Measurements from ENCODE around the gene HSDL2. TPM values are rescaled to one million over a fixed set of nuclear protein-coding genes. Genes with fewer than 3 reads are reported as not detected.

Gene HSDL2
- total and polyA plus RNA-seq, 10 of the 15 experiments (the other 5 are each of a cell fraction or from before 2014, with no cell fraction given), result 20.9 to 46.1 (median 27.0) TPM

DNA sequence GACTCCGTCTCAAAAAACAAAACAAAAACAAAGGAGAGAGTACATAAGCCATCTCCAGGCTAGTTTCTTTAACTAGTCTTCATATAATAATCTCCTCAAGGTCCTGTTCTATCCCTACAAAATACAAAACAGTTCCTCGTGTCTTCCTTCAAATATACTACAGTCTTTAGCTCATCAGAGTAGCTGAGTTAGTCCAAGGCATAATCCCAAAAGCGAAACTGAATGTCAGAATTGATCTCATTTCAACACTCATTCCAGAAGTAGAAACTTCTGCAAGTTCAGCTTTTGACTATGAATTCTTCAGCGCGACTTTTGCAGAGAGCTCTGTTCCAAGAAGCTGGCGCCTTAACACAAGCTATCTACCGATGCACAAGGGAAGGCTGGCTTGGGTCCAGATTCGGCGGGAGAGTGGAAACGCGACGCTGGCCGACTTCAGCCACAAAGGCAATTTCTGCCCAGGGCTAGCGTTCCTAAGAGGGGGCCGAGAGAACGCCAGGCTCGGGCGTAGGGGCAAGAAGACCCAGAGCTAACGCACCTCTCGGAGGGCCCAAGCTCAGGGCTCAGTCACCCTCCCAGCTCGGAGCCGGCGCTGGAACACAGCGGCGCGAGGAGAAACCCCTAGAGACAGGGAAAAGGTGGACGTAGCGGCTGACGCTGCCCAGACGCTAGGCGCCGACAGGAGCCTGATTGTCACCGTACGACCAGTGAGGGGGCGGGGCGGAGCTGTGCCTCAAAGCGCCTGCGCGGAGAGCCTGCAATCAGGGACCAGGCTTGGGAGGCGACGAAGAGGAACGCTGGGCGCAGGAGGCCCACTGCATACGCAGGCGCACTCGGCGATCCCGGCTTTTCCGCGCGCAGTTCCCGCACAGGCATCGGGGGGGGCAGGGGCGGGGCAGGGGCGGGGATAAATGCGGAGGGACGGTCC, 469 bp upstream of the HSDL2 start (continued):
- TF ChIP-seq, protein P1, sequence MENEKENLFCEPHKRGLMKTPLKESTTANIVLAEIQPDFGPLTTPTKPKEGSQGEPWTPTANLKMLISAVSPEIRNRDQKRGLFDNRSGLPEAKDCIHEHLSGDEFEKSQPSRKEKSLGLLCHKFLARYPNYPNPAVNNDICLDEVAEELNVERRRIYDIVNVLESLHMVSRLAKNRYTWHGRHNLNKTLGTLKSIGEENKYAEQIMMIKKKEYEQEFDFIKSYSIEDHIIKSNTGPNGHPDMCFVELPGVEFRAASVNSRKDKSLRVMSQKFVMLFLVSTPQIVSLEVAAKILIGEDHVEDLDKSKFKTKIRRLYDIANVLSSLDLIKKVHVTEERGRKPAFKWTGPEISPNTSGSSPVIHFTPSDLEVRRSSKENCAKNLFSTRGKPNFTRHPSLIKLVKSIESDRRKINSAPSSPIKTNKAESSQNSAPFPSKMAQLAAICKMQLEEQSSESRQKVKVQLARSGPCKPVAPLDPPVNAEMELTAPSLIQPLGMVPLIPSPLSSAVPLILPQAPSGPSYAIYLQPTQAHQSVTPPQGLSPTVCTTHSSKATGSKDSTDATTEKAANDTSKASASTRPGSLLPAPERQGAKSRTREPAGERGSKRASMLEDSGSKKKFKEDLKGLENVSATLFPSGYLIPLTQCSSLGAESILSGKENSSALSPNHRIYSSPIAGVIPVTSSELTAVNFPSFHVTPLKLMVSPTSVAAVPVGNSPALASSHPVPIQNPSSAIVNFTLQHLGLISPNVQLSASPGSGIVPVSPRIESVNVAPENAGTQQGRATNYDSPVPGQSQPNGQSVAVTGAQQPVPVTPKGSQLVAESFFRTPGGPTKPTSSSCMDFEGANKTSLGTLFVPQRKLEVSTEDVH (IDR thresholded peaks at IDR 0.05; ENCODE audit: low read depth, partially characterized antibody), result no peak
- TF ChIP-seq, protein P2, sequence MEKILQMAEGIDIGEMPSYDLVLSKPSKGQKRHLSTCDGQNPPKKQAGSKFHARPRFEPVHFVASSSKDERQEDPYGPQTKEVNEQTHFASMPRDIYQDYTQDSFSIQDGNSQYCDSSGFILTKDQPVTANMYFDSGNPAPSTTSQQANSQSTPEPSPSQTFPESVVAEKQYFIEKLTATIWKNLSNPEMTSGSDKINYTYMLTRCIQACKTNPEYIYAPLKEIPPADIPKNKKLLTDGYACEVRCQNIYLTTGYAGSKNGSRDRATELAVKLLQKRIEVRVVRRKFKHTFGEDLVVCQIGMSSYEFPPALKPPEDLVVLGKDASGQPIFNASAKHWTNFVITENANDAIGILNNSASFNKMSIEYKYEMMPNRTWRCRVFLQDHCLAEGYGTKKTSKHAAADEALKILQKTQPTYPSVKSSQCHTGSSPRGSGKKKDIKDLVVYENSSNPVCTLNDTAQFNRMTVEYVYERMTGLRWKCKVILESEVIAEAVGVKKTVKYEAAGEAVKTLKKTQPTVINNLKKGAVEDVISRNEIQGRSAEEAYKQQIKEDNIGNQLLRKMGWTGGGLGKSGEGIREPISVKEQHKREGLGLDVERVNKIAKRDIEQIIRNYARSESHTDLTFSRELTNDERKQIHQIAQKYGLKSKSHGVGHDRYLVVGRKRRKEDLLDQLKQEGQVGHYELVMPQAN (conservative IDR thresholded peaks at IDR 0.05), result peak; percentile 57
- TF ChIP-seq SMAD5 (IDR thresholded peaks at IDR 0.05; ENCODE audit: low read depth) (0 out of 2 replicates have a peak, but pooled peaks have one; percentile 20), LARP7 (IDR thresholded peaks at IDR 0.05) (peak; percentile 83), NFYA (IDR thresholded peaks at IDR 0.05; ENCODE audit: borderline replicate concordance, low read depth, low read length) (no peak), BMI1 (IDR thresholded peaks at IDR 0.05; ENCODE audit: borderline replicate concordance) (no peak), SPI1 (IDR thresholded peaks at IDR 0.05; ENCODE audit: borderline replicate concordance, insufficient read depth, low read depth, low read length) (no peak), MYB (IDR thresholded peaks at IDR 0.05; ENCODE audit: borderline replicate concordance, low read depth, low read length) (no peak), IKZF1 (conservative IDR thresholded peaks at IDR 0.05) (peak; percentile 90), CHD4 (IDR thresholded peaks at IDR 0.05) (no peak), ZZZ3 (IDR thresholded peaks at IDR 0.05; ENCODE audit: control insufficient read depth, insufficient read length, low read depth) (no peak), YY1 (IDR thresholded peaks at IDR 0.05; ENCODE audit: low read depth, low read length) (no peak), NR2C2 (IDR thresholded peaks at IDR 0.05; ENCODE audit: borderline replicate concordance, control insufficient read depth, insufficient read length, low read depth) (no peak), DPF2 (IDR thresholded peaks at IDR 0.05) (peak; percentile 55), BACH1 (IDR thresholded peaks at IDR 0.05; ENCODE audit: borderline replicate concordance) (peak; percentile 63; the same call in 1 of the 2 replicates), SMAD1 (IDR thresholded peaks at IDR 0.05; ENCODE audit: low read depth, partially characterized antibody) (no peak), ZNF217 (IDR thresholded peaks at IDR 0.05) (0 out of 2 replicates have a peak, but pooled peaks have one; percentile 14), TBL1XR1 (IDR thresholded peaks at IDR 0.05; ENCODE audit: low read depth, low read length) (no peak)
- TF ChIP-seq, protein P3, sequence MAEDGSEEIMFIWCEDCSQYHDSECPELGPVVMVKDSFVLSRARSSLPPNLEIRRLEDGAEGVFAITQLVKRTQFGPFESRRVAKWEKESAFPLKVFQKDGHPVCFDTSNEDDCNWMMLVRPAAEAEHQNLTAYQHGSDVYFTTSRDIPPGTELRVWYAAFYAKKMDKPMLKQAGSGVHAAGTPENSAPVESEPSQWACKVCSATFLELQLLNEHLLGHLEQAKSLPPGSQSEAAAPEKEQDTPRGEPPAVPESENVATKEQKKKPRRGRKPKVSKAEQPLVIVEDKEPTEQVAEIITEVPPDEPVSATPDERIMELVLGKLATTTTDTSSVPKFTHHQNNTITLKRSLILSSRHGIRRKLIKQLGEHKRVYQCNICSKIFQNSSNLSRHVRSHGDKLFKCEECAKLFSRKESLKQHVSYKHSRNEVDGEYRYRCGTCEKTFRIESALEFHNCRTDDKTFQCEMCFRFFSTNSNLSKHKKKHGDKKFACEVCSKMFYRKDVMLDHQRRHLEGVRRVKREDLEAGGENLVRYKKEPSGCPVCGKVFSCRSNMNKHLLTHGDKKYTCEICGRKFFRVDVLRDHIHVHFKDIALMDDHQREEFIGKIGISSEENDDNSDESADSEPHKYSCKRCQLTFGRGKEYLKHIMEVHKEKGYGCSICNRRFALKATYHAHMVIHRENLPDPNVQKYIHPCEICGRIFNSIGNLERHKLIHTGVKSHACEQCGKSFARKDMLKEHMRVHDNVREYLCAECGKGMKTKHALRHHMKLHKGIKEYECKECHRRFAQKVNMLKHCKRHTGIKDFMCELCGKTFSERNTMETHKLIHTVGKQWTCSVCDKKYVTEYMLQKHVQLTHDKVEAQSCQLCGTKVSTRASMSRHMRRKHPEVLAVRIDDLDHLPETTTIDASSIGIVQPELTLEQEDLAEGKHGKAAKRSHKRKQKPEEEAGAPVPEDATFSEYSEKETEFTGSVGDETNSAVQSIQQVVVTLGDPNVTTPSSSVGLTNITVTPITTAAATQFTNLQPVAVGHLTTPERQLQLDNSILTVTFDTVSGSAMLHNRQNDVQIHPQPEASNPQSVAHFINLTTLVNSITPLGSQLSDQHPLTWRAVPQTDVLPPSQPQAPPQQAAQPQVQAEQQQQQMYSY (CRISPR knock-in tag; IDR thresholded peaks at IDR 0.05), result no peak
- TF ChIP-seq, protein P4, sequence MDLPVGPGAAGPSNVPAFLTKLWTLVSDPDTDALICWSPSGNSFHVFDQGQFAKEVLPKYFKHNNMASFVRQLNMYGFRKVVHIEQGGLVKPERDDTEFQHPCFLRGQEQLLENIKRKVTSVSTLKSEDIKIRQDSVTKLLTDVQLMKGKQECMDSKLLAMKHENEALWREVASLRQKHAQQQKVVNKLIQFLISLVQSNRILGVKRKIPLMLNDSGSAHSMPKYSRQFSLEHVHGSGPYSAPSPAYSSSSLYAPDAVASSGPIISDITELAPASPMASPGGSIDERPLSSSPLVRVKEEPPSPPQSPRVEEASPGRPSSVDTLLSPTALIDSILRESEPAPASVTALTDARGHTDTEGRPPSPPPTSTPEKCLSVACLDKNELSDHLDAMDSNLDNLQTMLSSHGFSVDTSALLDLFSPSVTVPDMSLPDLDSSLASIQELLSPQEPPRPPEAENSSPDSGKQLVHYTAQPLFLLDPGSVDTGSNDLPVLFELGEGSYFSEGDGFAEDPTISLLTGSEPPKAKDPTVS (IDR thresholded peaks at IDR 0.05; ENCODE audit: low read depth, low read length), result no peak
